ENCODE data around the gene IFNA7.
"Not testable (repeated sequence)": the region's sequence is repeated elsewhere in the genome, so short reads cannot be mapped to it uniquely, and the experiment has no call there.

Gene IFNA7

GRCh38 chr9:21213411-21214326 lies 11.7 kb upstream of the IFNA7 start:
- not testable (repeated sequence) for H3K4me2 ChIP-seq; H3K9ac ChIP-seq; H3K36me3 ChIP-seq (ENCODE audit: insufficient read depth); H3K27me3 ChIP-seq (ENCODE audit: insufficient read depth, low read depth); H3K27ac ChIP-seq; H3K79me2 ChIP-seq (ENCODE audit: insufficient read depth, low read depth); H3K4me3 ChIP-seq (IDR thresholded peaks at IDR 0.05; ENCODE audit: insufficient read depth, low read depth, low read length); H2AFZ ChIP-seq (ENCODE audit: low read depth); H4K20me1 ChIP-seq (ENCODE audit: insufficient read depth); H3K4me1 ChIP-seq (ENCODE audit: low read depth, poor library complexity, severe bottlenecking)
- peak; percentile 60 for TF ChIP-seq CTCF (conservative IDR thresholded peaks at IDR 0.05; ENCODE audit: low read depth, low read length)

DNA sequence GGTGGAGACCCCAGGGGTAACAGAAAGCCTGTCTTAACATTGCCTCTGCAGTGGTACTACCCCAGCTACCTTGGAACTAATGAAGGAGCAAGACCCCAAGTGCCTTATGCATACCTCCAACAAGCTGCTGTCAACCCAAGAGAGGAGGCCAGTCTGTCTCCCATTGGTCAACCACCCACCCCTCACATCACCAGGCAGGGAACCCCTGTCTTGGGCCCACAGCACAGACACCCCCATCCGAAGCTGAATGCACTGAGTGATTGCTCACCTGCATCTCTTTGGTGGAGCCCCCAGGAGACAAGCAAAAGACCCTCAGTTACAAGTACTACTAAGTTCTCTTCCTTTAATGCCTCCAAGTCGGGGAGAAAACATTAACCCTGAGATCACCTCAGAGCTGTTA lies 10.2 kb upstream of the IFNA7 start:
- H3K9ac ChIP-seq; H3K4me3 ChIP-seq (IDR thresholded peaks at IDR 0.05; ENCODE audit: insufficient read depth, low read depth, low read length); H2AFZ ChIP-seq (ENCODE audit: low read depth); H3K4me1 ChIP-seq (ENCODE audit: low read depth, poor library complexity, severe bottlenecking); H4K20me1 ChIP-seq (ENCODE audit: insufficient read depth); H3K27me3 ChIP-seq (ENCODE audit: insufficient read depth, low read depth); H3K36me3 ChIP-seq (ENCODE audit: insufficient read depth); H3K27ac ChIP-seq; H3K4me2 ChIP-seq; H3K79me2 ChIP-seq (ENCODE audit: insufficient read depth, low read depth): not testable (repeated sequence)

DNA sequence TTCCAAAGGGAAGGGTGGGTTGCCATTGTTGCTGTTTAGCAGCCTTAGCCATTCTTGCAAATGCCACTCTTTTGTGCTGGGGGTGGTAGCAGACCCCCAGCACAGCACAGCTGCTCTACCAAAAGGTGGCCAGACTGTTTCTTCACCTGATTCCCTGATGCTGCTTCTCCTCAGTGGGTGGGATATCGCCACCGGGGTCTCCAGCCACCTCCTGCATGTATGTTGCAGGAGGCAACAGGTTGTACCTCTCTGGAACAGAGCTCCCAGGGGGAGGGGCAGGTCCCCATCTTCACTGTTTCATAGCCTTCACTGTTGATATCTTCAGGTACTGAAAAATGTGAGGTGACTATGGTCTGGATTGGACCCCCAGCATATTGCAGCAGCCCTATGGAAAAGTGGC lies 8.8 kb upstream of the IFNA7 start:
- not testable (repeated sequence) for H4K20me1 ChIP-seq (ENCODE audit: insufficient read depth); H3K4me1 ChIP-seq (ENCODE audit: low read depth, poor library complexity, severe bottlenecking); H3K79me2 ChIP-seq (ENCODE audit: insufficient read depth, low read depth); H3K9ac ChIP-seq; H3K4me2 ChIP-seq; H3K4me3 ChIP-seq (IDR thresholded peaks at IDR 0.05; ENCODE audit: insufficient read depth, low read depth, low read length); H3K36me3 ChIP-seq (ENCODE audit: insufficient read depth); H2AFZ ChIP-seq (ENCODE audit: low read depth); H3K27me3 ChIP-seq (ENCODE audit: insufficient read depth, low read depth); H3K27ac ChIP-seq

GRCh38 chr9:21210311-21210710 lies 8.3 kb upstream of the IFNA7 start:
- no peaks in the 10 kb centered on the region for H4K20me1 ChIP-seq (ENCODE audit: insufficient read depth)
- no peak overlapping the region for H3K4me2 ChIP-seq
- no peaks in the 10 kb centered on the region for H3K4me1 ChIP-seq (ENCODE audit: low read depth, poor library complexity, severe bottlenecking)
- no peak overlapping the region for H3K9ac ChIP-seq
- H3K27ac ChIP-seq, result no peak overlapping the region
- no peak overlapping the region for H3K4me3 ChIP-seq (IDR thresholded peaks at IDR 0.05; ENCODE audit: insufficient read depth, low read depth, low read length)
- 0 out of 2 replicates have a peak, but pooled peaks cover 2% of the 10 kb centered on the region for H3K27me3 ChIP-seq (ENCODE audit: insufficient read depth, low read depth)
- H2AFZ ChIP-seq (ENCODE audit: low read depth), result no peak overlapping the region
- H3K36me3 ChIP-seq (ENCODE audit: insufficient read depth), result no peaks in the 10 kb centered on the region
- no peaks in the 10 kb centered on the region for H3K79me2 ChIP-seq (ENCODE audit: insufficient read depth, low read depth)
- no peak for TF ChIP-seq CTCF (conservative IDR thresholded peaks at IDR 0.05; ENCODE audit: low read depth, low read length)

GRCh38 chr9:21207043-21207442 lies 5.0 kb upstream of the IFNA7 start, which contains the start of gene IFNA10:
Gene IFNA10 (minus strand): TSS chr9:21207143. CDS start chr9:21207097, 46 bp downstream.
- not testable (repeated sequence) for H3K4me3 ChIP-seq (IDR thresholded peaks at IDR 0.05; ENCODE audit: insufficient read depth, low read depth, low read length); H3K27ac ChIP-seq; H3K79me2 ChIP-seq (ENCODE audit: insufficient read depth, low read depth); H2AFZ ChIP-seq (ENCODE audit: low read depth); H3K27me3 ChIP-seq (ENCODE audit: insufficient read depth, low read depth); H3K9ac ChIP-seq; H4K20me1 ChIP-seq (ENCODE audit: insufficient read depth); H3K4me2 ChIP-seq; H3K36me3 ChIP-seq (ENCODE audit: insufficient read depth); H3K4me1 ChIP-seq (ENCODE audit: low read depth, poor library complexity, severe bottlenecking)

- H3K79me2 ChIP-seq (ENCODE audit: insufficient read depth, low read depth), result no peaks in the 10 kb centered on the region
- H4K20me1 ChIP-seq (ENCODE audit: insufficient read depth), result no peaks in the 10 kb centered on the region
- H3K4me1 ChIP-seq (ENCODE audit: low read depth, poor library complexity, severe bottlenecking), result no peaks in the 10 kb centered on the region
- H3K4me3 ChIP-seq (IDR thresholded peaks at IDR 0.05; ENCODE audit: insufficient read depth, low read depth, low read length), result no peak overlapping the region
- H3K27ac ChIP-seq, result no peak overlapping the region
- H3K36me3 ChIP-seq (ENCODE audit: insufficient read depth), result no peaks in the 10 kb centered on the region
- H2AFZ ChIP-seq (ENCODE audit: low read depth), result no peak overlapping the region
- no peak overlapping the region for H3K4me2 ChIP-seq
- H3K27me3 ChIP-seq (ENCODE audit: insufficient read depth, low read depth), result no peaks in the 10 kb centered on the region
- TF ChIP-seq CTCF (conservative IDR thresholded peaks at IDR 0.05; ENCODE audit: low read depth, low read length), result no peak
- no peak overlapping the region for H3K9ac ChIP-seq
Observed at GRCh38 chr9:21205204-21205603, 3.2 kb upstream of the IFNA7 start.
